ENCODE results near the gene SULT1A1. TPM values are rescaled to one million over a fixed set of nuclear protein-coding genes. Genes with fewer than 3 reads are reported as not detected.

SULT1A1 gene
- total RNA-seq, 1 donor from 2014 or later, result 15.9 TPM

DNA sequence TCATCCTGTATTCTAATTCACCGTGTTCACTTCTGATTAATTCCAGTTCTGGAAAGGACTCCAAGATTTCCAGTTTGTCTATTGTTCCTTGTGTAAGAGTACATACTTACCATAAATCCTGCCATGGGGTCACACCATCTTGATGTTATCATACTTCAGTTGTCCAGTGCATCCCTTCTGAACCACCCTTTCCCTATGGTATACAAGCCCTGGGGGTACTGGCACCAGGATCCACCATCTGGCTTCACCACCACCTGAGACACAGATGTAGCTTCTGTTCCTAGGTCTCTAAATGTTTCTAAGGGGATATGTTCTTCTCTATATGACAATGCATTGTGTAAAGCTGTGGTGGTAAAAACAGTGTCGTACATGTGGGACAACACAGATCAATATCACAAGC lies 34.9 kb downstream of the SULT1A1 start:
- TF ChIP-seq, protein P1, sequence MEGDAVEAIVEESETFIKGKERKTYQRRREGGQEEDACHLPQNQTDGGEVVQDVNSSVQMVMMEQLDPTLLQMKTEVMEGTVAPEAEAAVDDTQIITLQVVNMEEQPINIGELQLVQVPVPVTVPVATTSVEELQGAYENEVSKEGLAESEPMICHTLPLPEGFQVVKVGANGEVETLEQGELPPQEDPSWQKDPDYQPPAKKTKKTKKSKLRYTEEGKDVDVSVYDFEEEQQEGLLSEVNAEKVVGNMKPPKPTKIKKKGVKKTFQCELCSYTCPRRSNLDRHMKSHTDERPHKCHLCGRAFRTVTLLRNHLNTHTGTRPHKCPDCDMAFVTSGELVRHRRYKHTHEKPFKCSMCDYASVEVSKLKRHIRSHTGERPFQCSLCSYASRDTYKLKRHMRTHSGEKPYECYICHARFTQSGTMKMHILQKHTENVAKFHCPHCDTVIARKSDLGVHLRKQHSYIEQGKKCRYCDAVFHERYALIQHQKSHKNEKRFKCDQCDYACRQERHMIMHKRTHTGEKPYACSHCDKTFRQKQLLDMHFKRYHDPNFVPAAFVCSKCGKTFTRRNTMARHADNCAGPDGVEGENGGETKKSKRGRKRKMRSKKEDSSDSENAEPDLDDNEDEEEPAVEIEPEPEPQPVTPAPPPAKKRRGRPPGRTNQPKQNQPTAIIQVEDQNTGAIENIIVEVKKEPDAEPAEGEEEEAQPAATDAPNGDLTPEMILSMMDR (conservative IDR thresholded peaks at IDR 0.05), result no peak
- no peaks in the 10 kb centered on the region for H3K9me3 Mint-ChIP-seq
- H3K27ac Mint-ChIP-seq, result no peak overlapping the region

DNA sequence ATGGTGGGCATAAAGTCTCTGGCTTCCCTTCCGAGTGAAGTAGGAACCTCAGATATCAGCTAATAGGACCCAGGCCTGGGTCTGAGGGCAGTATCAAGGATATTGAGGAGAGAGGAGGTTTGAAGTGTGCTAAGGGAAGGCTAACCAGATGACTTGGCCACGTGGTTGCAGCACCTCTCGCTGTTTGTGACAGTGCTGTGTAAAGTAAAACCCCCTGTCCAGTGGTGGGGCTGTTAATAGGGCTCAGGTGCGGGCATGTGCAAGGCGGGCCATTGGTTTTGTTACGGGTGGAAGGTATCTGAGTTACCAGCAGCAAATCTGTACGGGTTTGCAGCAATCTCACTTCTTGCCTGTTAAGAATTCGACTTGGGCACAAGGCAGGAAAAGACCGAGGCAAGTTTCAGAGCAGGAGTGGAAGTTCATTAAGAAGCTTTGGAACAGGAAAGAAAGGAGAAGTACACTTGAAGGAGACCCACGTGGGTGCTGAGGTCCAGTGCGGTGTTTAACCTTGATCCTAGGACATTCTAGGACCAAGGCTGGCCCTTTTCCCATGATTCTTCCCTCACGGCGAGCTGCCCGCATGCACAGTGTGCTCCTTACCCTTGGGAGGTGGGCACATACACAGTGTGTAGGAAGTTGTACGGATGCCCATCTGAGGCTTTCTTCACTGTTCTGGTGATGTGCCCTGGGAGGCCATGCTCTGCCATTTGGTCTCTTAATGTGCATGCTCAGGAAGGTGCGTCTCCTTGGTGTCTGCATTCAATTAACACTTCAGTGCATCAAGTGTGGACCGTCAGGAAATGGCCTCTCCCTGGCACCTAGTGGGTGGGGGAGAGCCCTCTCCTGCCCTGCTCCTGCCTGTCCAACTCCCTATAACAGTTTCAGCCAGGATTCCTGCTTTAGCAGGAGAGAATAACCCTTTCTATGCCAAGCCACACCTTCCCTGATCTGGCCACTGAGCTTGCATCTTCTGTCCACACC lies 35.8 kb downstream of the SULT1A1 start:
- Mint-ChIP-seq H3K4me3 (no peak overlapping the region), H3K27me3 (no peaks in the 10 kb centered on the region), H3K27ac (no peak overlapping the region), H3K9me3 (no peaks in the 10 kb centered on the region), H3K36me3 (peaks cover 7% of the 10 kb centered on the region), H3K4me1 (ENCODE audit: unreplicated experiment) (peaks cover 22% of the 10 kb centered on the region)
- no peak for DNase-seq (ENCODE audit: extremely low spot score, unreplicated experiment)
- TF ChIP-seq, protein P1 (conservative IDR thresholded peaks at IDR 0.05), result no peak

More for the DNA sequence above, 34.9 kb downstream of the SULT1A1 start:
- H3K4me3 Mint-ChIP-seq, result no peak overlapping the region
- peaks cover 5% of the 10 kb centered on the region for H3K36me3 Mint-ChIP-seq
- H3K27me3 Mint-ChIP-seq, result no peaks in the 10 kb centered on the region
- H3K4me1 Mint-ChIP-seq (ENCODE audit: unreplicated experiment), result peaks cover 22% of the 10 kb centered on the region
- no peak for DNase-seq (ENCODE audit: extremely low spot score, unreplicated experiment)

DNA sequence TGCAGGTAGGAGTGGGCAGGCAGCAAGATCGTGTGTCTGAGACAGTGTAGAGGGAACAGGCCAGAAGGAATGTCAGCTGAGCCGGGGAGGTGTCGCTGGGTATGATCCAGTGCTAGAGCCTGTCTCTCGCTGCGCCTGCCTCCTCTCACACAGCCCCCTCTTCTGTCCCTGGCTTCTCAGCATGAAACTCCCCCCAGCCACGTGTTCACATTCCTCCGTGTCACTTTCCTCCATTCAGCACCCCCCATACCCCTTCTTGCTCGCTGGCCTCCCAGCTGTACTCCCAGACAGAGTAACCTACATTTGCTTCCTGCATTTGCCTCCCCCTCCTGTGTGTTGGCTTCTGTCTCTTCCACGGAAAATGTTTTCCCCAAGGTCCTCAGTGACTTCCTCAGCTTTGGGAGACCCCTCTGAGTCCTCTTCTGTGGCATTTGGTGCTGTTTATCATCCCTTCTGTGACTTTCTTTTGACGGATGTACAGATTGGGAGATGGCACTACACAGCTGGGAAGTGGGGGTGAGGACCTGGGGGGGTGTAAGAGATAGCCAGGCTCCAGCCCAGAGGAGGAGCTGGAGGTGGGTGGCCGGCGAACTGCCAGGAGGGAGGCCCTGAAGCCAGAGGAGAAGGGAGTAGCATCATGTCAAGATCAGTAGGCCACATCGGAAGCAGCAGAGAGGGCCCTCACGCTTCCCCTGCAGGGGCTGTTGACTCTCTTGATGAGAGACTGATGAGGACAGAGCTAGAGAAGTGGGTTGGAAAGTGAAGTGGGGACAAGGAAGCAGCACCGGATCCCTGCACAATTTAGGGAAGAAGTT lies 36.9 kb downstream of the SULT1A1 start:
- peak overlapping the region; percentile 31 for H3K4me3 Mint-ChIP-seq

DNA sequence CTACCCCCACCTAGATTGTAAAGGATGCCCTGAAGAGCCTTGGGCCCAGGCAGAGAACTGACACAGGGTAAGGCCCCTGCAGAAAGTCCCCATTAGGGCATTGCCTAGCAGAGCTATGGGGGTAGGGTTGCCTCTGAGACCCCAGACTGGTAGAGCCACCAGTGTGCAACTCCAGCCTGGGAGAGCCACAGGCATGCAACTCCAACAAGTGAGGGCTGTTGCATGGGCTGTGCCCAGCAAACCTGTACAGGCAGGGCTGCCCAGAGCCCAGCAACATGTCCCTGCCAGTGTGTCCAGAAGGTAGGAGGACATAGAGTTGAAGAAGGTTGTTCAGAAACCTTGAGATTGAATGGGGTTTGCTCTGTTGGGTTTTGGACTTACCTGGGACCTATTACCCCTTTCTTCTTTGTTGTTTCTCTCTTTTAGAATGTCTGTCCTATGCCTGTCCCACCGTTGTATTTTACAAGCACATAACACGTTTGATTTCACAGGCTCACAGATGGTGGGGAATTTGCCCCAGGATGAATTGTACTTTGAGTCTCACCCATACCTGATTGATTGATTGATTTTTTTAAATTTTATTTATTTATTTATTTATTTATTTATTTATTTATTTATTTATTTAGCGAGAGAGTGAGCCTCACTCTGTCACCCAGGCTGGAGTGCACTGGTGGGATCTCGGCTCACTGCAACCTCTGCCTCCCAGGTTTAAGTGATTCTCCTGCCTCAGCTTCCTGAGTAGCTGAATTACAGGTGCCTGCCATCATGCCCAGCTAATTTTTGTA lies 39.7 kb downstream of the SULT1A1 start:
- DNase-seq (ENCODE audit: extremely low spot score, unreplicated experiment), result no peak
- Mint-ChIP-seq H3K4me3 (no peak overlapping the region), H3K27ac (no peak overlapping the region), H3K9me3 (peaks cover 9% of the 10 kb centered on the region), H3K4me1 (ENCODE audit: unreplicated experiment) (peaks cover 22% of the 10 kb centered on the region), H3K27me3 (no peaks in the 10 kb centered on the region), H3K36me3 (peaks cover 22% of the 10 kb centered on the region)
- TF ChIP-seq, protein P1 (conservative IDR thresholded peaks at IDR 0.05), result no peak

More for the DNA sequence above, 36.9 kb downstream of the SULT1A1 start:
- TF ChIP-seq, protein P1 (conservative IDR thresholded peaks at IDR 0.05), result no peak
- H3K9me3 Mint-ChIP-seq, result no peaks in the 10 kb centered on the region
- no peak for DNase-seq (ENCODE audit: extremely low spot score, unreplicated experiment)
- H3K36me3 Mint-ChIP-seq, result peaks cover 4% of the 10 kb centered on the region
- no peaks in the 10 kb centered on the region for H3K27me3 Mint-ChIP-seq
- peak overlapping the region; percentile 11 for H3K27ac Mint-ChIP-seq
- H3K4me1 Mint-ChIP-seq (ENCODE audit: unreplicated experiment), result peaks cover 22% of the 10 kb centered on the region

DNA sequence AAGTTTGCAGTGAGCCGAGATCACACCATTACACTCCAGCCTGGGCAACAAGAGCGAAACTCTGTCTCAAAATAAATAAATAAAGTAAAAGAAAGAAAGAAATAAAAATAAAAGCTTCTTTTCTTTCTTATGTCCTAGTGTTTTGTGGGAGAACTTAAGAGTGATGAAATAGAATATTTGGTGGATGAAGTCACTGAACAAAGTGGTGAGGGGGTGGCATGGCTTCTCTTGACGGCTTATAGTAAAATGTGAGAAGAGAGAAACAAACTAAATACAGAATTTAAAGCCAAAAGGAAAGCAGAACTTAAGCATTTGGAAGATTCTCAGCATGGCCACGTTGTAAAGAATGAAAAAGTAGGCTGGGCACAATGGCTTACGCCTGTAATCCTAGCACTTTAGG lies 40.8 kb downstream of the SULT1A1 start:
- H3K4me1 Mint-ChIP-seq (ENCODE audit: unreplicated experiment), result peaks cover 22% of the 10 kb centered on the region
- peaks cover 9% of the 10 kb centered on the region for H3K9me3 Mint-ChIP-seq
- no peak overlapping the region for H3K27ac Mint-ChIP-seq
- TF ChIP-seq, protein P1 (conservative IDR thresholded peaks at IDR 0.05), result no peak
- no peak for DNase-seq (ENCODE audit: extremely low spot score, unreplicated experiment)
- H3K36me3 Mint-ChIP-seq, result peaks cover 23% of the 10 kb centered on the region
- no peak overlapping the region for H3K4me3 Mint-ChIP-seq
- no peaks in the 10 kb centered on the region for H3K27me3 Mint-ChIP-seq
